Mesenchymal stem cell (in vitro differentiated cells and primary cell): ENCODE results near the gene RPS6KA6.

ENCODE experiments used
- DNase-seq: peaks from one replicate; pipeline ENCODE4 v3.0.0-alpha.2; 2013
- H2AFZ ChIP-seq: one replicate; pipeline ENCODE4 v1.6.1; 2013; ENCODE audit warnings: low read depth, mild to moderate bottlenecking, control low read depth, inconsistent platforms, low read length, moderate library complexity
- H2AK5ac ChIP-seq: 2 replicates; pipeline ENCODE4 v1.6.1; 2013; ENCODE audit warnings: low read length, moderate library complexity, mild to moderate bottlenecking, inconsistent platforms; ENCODE audit not compliant: severe bottlenecking
- H2BK120ac ChIP-seq: one replicate; pipeline ENCODE4 v1.6.1; 2013; ENCODE audit warnings: low read depth, mild to moderate bottlenecking, inconsistent platforms, low read length, moderate library complexity
- H2BK12ac ChIP-seq, 2 experiments: one replicate each; pipeline ENCODE4 v1.6.1; 2013; ENCODE audit warnings: inconsistent platforms in 2 of 2, low read length in 2 of 2, mild to moderate bottlenecking in 2 of 2, moderate library complexity in 2 of 2, control low read depth in 1 of 2
- H2BK15ac ChIP-seq: one replicate; pipeline ENCODE4 v1.6.1; 2013; ENCODE audit warnings: mild to moderate bottlenecking, low read depth, inconsistent platforms; ENCODE audit not compliant: poor library complexity, severe bottlenecking
- H2BK5ac ChIP-seq: 2 replicates; pipeline ENCODE4 v1.6.1; 2013; ENCODE audit warnings: low read depth, mild to moderate bottlenecking, low read length, control low read depth, inconsistent platforms; ENCODE audit not compliant: poor library complexity, severe bottlenecking
- H3K14ac ChIP-seq, 2 experiments: one replicate each; pipeline ENCODE4 v1.6.1; 2013; ENCODE audit warnings: inconsistent platforms in 2 of 2, low read length in 2 of 2, control low read depth in 1 of 2, mild to moderate bottlenecking in 1 of 2, moderate library complexity in 1 of 2
- H3K18ac ChIP-seq, 2 experiments: one replicate each; pipeline ENCODE4 v1.6.1; 2013; ENCODE audit warnings: inconsistent platforms in 2 of 2, low read length in 2 of 2, control low read depth in 1 of 2, low read depth in 1 of 2, mild to moderate bottlenecking in 1 of 2
- H3K23ac ChIP-seq, 2 experiments: one replicate each; pipeline ENCODE4 v1.6.1; 2013; ENCODE audit warnings: inconsistent platforms in 2 of 2, low read length in 2 of 2, mild to moderate bottlenecking in 2 of 2, moderate library complexity in 2 of 2, control low read depth in 1 of 2
- H3K27ac ChIP-seq: 2 replicates; pipeline ENCODE4 v1.5.1; 2013; ENCODE audit warnings: mild to moderate bottlenecking, moderate library complexity, low read length, control low read depth, inconsistent platforms; ENCODE audit not compliant: poor library complexity, severe bottlenecking
- H3K27me3 ChIP-seq, 2 experiments: 2 replicates each; pipeline versions ENCODE4 v1.6.1 to v1.7.0; 2013; ENCODE audit warnings: low read length in 2 of 2, mild to moderate bottlenecking in 2 of 2, moderate library complexity in 2 of 2, control low read depth in 1 of 2, inconsistent platforms in 1 of 2; ENCODE audit not compliant: control insufficient read depth in 1 of 2, insufficient read depth in 1 of 2
- H3K36me3 ChIP-seq, 2 experiments: 2 replicates each; pipeline versions ENCODE4 v1.6.1 to v1.7.0; 2013; ENCODE audit warnings: low read length in 2 of 2, control low read depth in 1 of 2, inconsistent platforms in 1 of 2, low read depth in 1 of 2, mild to moderate bottlenecking in 1 of 2; ENCODE audit not compliant: insufficient read depth in 2 of 2, control insufficient read depth in 1 of 2
- H3K4ac ChIP-seq, 2 experiments: one replicate each; pipeline ENCODE4 v1.6.1; 2013; ENCODE audit warnings: inconsistent platforms in 2 of 2, low read length in 2 of 2, mild to moderate bottlenecking in 2 of 2, moderate library complexity in 2 of 2, control low read depth in 1 of 2, low read depth in 1 of 2
- H3K4me1 ChIP-seq: 2 replicates; pipeline ENCODE4 v1.6.1; 2013; ENCODE audit warnings: low read depth, low read length, control low read depth; ENCODE audit not compliant: control insufficient read depth, insufficient read depth
- H3K4me2 ChIP-seq: 2 replicates; pipeline ENCODE4 v1.6.1; 2013; ENCODE audit warnings: low read length, mild to moderate bottlenecking, inconsistent platforms; ENCODE audit not compliant: poor library complexity, severe bottlenecking
- H3K4me3 ChIP-seq, 2 experiments: 2 replicates each; pipeline versions ENCODE4 v1.5.1 to v1.7.0; 2013; ENCODE audit warnings: low read length in 2 of 2, mild to moderate bottlenecking in 2 of 2, control low read depth in 1 of 2, low read depth in 1 of 2; ENCODE audit not compliant: insufficient read depth in 1 of 2
- H3K79me1 ChIP-seq: replicated peaks from 2 replicates; pipeline ENCODE4 v1.6.1; 2013; ENCODE audit warnings: mild to moderate bottlenecking, control low read depth, low read length, inconsistent platforms; ENCODE audit not compliant: poor library complexity, severe bottlenecking
- H3K9ac ChIP-seq: 2 replicates; pipeline ENCODE4 v1.7.0; 2013; ENCODE audit warnings: mild to moderate bottlenecking, low read length, moderate library complexity
- H3K9me3 ChIP-seq: 2 replicates; pipeline ENCODE4 v1.7.0; 2013; ENCODE audit warnings: mild to moderate bottlenecking, low read length; ENCODE audit not compliant: control insufficient read depth
- H4K8ac ChIP-seq: one replicate; pipeline ENCODE4 v1.6.1; 2013; ENCODE audit warnings: inconsistent platforms, mild to moderate bottlenecking, low read length, moderate library complexity
- H4K91ac ChIP-seq: one replicate; pipeline ENCODE4 v1.6.1; 2013; ENCODE audit warnings: mild to moderate bottlenecking, low read length, inconsistent platforms
- WGBS: methylation state at CpG from one replicate; pipeline ENCODE4 v1.1.7; 2013; ENCODE audit warnings: mixed read lengths; 5-methylcytosine and 5-hydroxymethylcytosine counted together

RPS6KA6 gene

GRCh38 chrX:84153538-84153937, 34.5 kb downstream of the RPS6KA6 start:
- WGBS, result no CpG with 5 or more reads among the region's 1 CpG

DNA sequence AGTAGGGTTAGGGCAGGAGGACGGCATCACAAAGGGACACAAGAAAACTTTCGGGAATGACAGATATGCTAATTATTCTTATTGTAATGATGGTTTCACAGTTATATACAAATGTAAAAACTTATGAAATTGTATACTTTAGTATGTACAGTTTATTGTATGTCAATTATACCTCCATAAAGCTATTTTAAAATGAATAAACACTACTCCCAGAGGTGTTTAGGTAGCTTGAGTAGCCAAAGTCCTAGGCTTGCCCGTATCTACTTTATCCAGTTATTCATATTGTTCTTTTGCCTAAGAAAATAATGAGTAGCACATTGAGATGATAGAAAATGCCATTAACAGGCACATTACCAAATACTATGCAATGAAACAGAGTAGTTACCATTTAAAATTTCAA, 43.0 kb downstream of the RPS6KA6 start:
- no peaks in the 10 kb centered on the region for H3K27me3 ChIP-seq
- peaks cover 2% of the 10 kb centered on the region for H3K9me3 ChIP-seq
- H3K4ac ChIP-seq, result no peak overlapping the region
- H2AK5ac ChIP-seq, result no peak overlapping the region
- no peak overlapping the region for H2AFZ ChIP-seq
- no peak overlapping the region for H2BK120ac ChIP-seq
- H4K8ac ChIP-seq, result no peak overlapping the region
- no peak overlapping the region for H3K18ac ChIP-seq
- no peak overlapping the region for H4K91ac ChIP-seq
- no peak overlapping the region for H2BK12ac ChIP-seq
- no peaks in the 10 kb centered on the region for H3K79me1 ChIP-seq
- no peak overlapping the region for H3K14ac ChIP-seq
- DNase-seq, result no peak
- no peak overlapping the region for H3K23ac ChIP-seq
- WGBS, result no CpG with 5 or more reads among the region's 3 CpGs
- no peak overlapping the region for H3K4me2 ChIP-seq
- H3K27ac ChIP-seq, result no peak overlapping the region
- H3K4me3 ChIP-seq, result no peak overlapping the region
- no peak overlapping the region for H3K9ac ChIP-seq
- no peak overlapping the region for H2BK5ac ChIP-seq
- no peaks in the 10 kb centered on the region for H3K36me3 ChIP-seq
- H3K4me1 ChIP-seq, result no peaks in the 10 kb centered on the region
- H2BK15ac ChIP-seq, result no peak overlapping the region

More at GRCh38 chrX:84153538-84153937, 34.5 kb downstream of the RPS6KA6 start:
- Histone ChIP-seq H3K23ac (no peak overlapping the region), H3K14ac (no peak overlapping the region), H4K8ac (no peak overlapping the region), H3K36me3 (no peaks in the 10 kb centered on the region), H3K4me3 (no peak overlapping the region), H3K9me3 (peaks cover 2% of the 10 kb centered on the region), H3K18ac (no peak overlapping the region), H4K91ac (no peak overlapping the region), H3K4ac (no peak overlapping the region), H2BK5ac (no peak overlapping the region), H2BK15ac (no peak overlapping the region), H2AK5ac (no peak overlapping the region), H3K27me3 (no peaks in the 10 kb centered on the region), H3K27ac (no peak overlapping the region), H2BK12ac (no peak overlapping the region), H3K9ac (no peak overlapping the region), H3K4me2 (no peak overlapping the region), H3K79me1 (no peaks in the 10 kb centered on the region), H2BK120ac (no peak overlapping the region), H2AFZ (no peak overlapping the region), H3K4me1 (no peaks in the 10 kb centered on the region)
- DNase-seq, result no peak

- Histone ChIP-seq H2BK12ac (no peak overlapping the region), H3K36me3 (no peaks in the 10 kb centered on the region), H4K91ac (no peak overlapping the region), H2BK15ac (no peak overlapping the region), H3K79me1 (no peaks in the 10 kb centered on the region), H3K9me3 (peaks cover under 1% of the 10 kb centered on the region), H3K4me2 (no peak overlapping the region), H3K27me3 (no peaks in the 10 kb centered on the region), H4K8ac (no peak overlapping the region), H2BK120ac (no peak overlapping the region), H3K27ac (no peak overlapping the region), H3K4me1 (no peaks in the 10 kb centered on the region), H2BK5ac (no peak overlapping the region), H3K9ac (no peak overlapping the region), H3K23ac (no peak overlapping the region), H3K4ac (no peak overlapping the region), H3K14ac (no peak overlapping the region), H3K18ac (no peak overlapping the region), H3K4me3 (no peak overlapping the region), H2AK5ac (no peak overlapping the region), H2AFZ (no peak overlapping the region)
- WGBS, result no CpG with 5 or more reads among the region's 1 CpG
- DNase-seq, result no peak
These were observed 43.7 kb downstream of the RPS6KA6 start for GRCh38 chrX:84144281-84144680.

DNA sequence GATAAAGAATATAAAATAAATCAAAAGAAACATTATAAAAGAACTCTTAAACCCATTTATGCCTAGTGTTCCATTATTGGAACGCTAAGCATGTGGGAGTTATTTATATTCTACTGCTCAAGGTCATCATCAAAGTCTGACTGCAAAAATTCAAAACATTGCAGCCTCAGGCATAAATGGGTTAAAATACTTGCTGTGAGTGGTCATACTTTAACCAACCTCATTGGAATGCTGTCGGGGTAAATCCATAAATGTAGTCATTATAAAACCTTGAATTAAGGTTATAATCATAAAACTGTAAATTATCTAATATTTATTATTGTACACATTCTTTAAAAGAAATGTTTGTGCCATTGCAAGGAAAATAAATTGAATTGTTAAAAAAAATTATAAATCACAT, 55.0 kb downstream of the RPS6KA6 start:
- H3K4ac ChIP-seq, result no peak overlapping the region
- no peaks in the 10 kb centered on the region for H3K4me1 ChIP-seq
- no peak overlapping the region for H3K9ac ChIP-seq
- H2BK120ac ChIP-seq, result no peak overlapping the region
- no peak overlapping the region for H3K23ac ChIP-seq
- H2AK5ac ChIP-seq, result no peak overlapping the region
- no peak overlapping the region for H4K8ac ChIP-seq
- no peak overlapping the region for H3K4me3 ChIP-seq
- H3K27me3 ChIP-seq, result no peaks in the 10 kb centered on the region
- H3K36me3 ChIP-seq, result no peaks in the 10 kb centered on the region
- no peak overlapping the region for H2BK12ac ChIP-seq
- no peak overlapping the region for H2BK5ac ChIP-seq
- no peak overlapping the region for H3K14ac ChIP-seq
- no peak overlapping the region for H2AFZ ChIP-seq
- no peaks in the 10 kb centered on the region for H3K9me3 ChIP-seq
- H2BK15ac ChIP-seq, result no peak overlapping the region
- H3K4me2 ChIP-seq, result no peak overlapping the region
- WGBS, result no CpG with 5 or more reads among the region's 2 CpGs
- H3K18ac ChIP-seq, result no peak overlapping the region
- no peak for DNase-seq
- no peaks in the 10 kb centered on the region for H3K79me1 ChIP-seq
- no peak overlapping the region for H4K91ac ChIP-seq
- H3K27ac ChIP-seq, result no peak overlapping the region
